Kidney glomerular epithelial cell (primary cell): ENCODE data around the gene RDX.
A peak's percentile ranks its signal among the peaks of the same experiment; 100 is the strongest.
"Not testable (repeated sequence)": the region's sequence is repeated elsewhere in the genome, so short reads cannot be mapped to it uniquely, and the experiment has no call there.

Experiments used
- DNase-seq: peaks from one replicate; lab custom pipeline; 2025; lab: John Stamatoyannopoulos, UW

RDX gene

GRCh38 chr11:110272919-110273318, 23.5 kb downstream of the RDX start:
- DNase-seq = no peak

GRCh38 chr11:110269996-110270395, 26.4 kb downstream of the RDX start:
- no peak for DNase-seq

- DNase-seq = no peak
Observed at GRCh38 chr11:110268441-110268840, 28.0 kb downstream of the RDX start.

- DNase-seq = no peak
Observed at GRCh38 chr11:110262072-110262403, 34.4 kb downstream of the RDX start.

GRCh38 chr11:110261195-110262071, 35.0 kb downstream of the RDX start:
- no peak for DNase-seq

- DNase-seq = no peak
Observed at GRCh38 chr11:110253525-110253924, 42.9 kb downstream of the RDX start.

- DNase-seq = peak; percentile 41
Observed at GRCh38 chr11:110251836-110252235, 44.6 kb downstream of the RDX start.

- DNase-seq = no peak
Observed at GRCh38 chr11:110250168-110250567, 46.2 kb downstream of the RDX start.

GRCh38 chr11:110249766-110250165, 46.6 kb downstream of the RDX start:
- DNase-seq = no peak

- DNase-seq = no peak
Observed at GRCh38 chr11:110249066-110249465, 47.3 kb downstream of the RDX start.

- DNase-seq = no peak
Observed at GRCh38 chr11:110243791-110244190, 52.6 kb downstream of the RDX start.

- DNase-seq = no peak
Observed at GRCh38 chr11:110242746-110243145, 53.7 kb downstream of the RDX start.

- DNase-seq = no peak
Observed at GRCh38 chr11:110242188-110242587, 54.2 kb downstream of the RDX start.

GRCh38 chr11:110235966-110236365, 60.4 kb downstream of the RDX start:
- no peak for DNase-seq

GRCh38 chr11:110230377-110230776, 66.0 kb downstream of the RDX start:
- no peak for DNase-seq

- no peak for DNase-seq
Observed at GRCh38 chr11:110219006-110219785, 77.2 kb downstream of the RDX start.

GRCh38 chr11:110217936-110218335, 78.5 kb downstream of the RDX start:
- no peak for DNase-seq

GRCh38 chr11:110217223-110217877, 79.1 kb downstream of the RDX start:
- DNase-seq = no peak

GRCh38 chr11:110209313-110209694, 87.1 kb downstream of the RDX start:
- DNase-seq = not testable (repeated sequence)

- DNase-seq = not testable (repeated sequence)
Observed at GRCh38 chr11:110208678-110209312, 87.6 kb downstream of the RDX start.

- no peak for DNase-seq
Observed at GRCh38 chr11:110207123-110207522, 89.3 kb downstream of the RDX start.

- DNase-seq = no peak
Observed at GRCh38 chr11:110200836-110201235, 95.6 kb downstream of the RDX start.
